Kidney (tissue), 14 donors: ENCODE data around the gene AMZ1. TPM values are rescaled to one million over a fixed set of nuclear protein-coding genes. Genes with fewer than 3 reads are reported as not detected.

Experiments used
- DNase-seq, 5 donors: peaks; one replicate each; pipeline ENCODE4 v3.0.0-alpha.2; 2013 to 2020
- FAIRE-seq: peaks from 2 replicates; lab custom pipeline; 2012; peaks lifted over from hg19 to GRCh38; lab: Jason Lieb, UNC
- H3K27ac ChIP-seq, 2 donors: one replicate each; pipeline ENCODE4 v1.7.0; 2013; ENCODE audit warnings: low read depth in 2 of 2, low read length in 2 of 2, inconsistent platforms in 1 of 2
- H3K27me3 ChIP-seq: one replicate; pipeline ENCODE4 v1.7.1; 2013; ENCODE audit warnings: low read length, inconsistent platforms; ENCODE audit not compliant: control insufficient read depth, insufficient read depth
- H3K36me3 ChIP-seq, 3 donors: one replicate each; pipeline versions ENCODE4 v1.7.0 to v1.7.1; 2013; ENCODE audit warnings: low read length in 3 of 3, control low read depth in 1 of 3, inconsistent platforms in 1 of 3; ENCODE audit not compliant: insufficient read depth in 3 of 3, control insufficient read depth in 2 of 3
- H3K4me1 ChIP-seq, 3 donors: one replicate each; pipeline versions ENCODE4 v1.7.0 to v1.7.1; 2013; ENCODE audit warnings: low read length in 3 of 3, inconsistent platforms in 1 of 3, low read depth in 1 of 3; ENCODE audit not compliant: control insufficient read depth in 2 of 3, insufficient read depth in 2 of 3
- H3K4me3 ChIP-seq, 3 donors: one replicate each; pipeline versions ENCODE4 v1.7.0 to v1.8.1; 2013; ENCODE audit warnings: low read length in 3 of 3, control low read depth in 1 of 3, inconsistent platforms in 1 of 3
- H3K9ac ChIP-seq, 3 donors: one replicate each; pipeline versions ENCODE4 v1.7.0 to v1.7.1; 2013; ENCODE audit warnings: low read length in 3 of 3, control low read depth in 1 of 3, inconsistent platforms in 1 of 3
- H3K9me3 ChIP-seq, 3 donors: one replicate each; pipeline versions ENCODE4 v1.7.0 to v1.7.1; 2013; ENCODE audit warnings: low read length in 3 of 3, control low read depth in 1 of 3, inconsistent platforms in 1 of 3; ENCODE audit not compliant: control insufficient read depth in 2 of 3, insufficient read depth in 1 of 3
- intact Hi-C: fragments of 100-400 bp; cut with DNase I; formaldehyde crosslinking; loops from one replicate; pipeline ENCODE4 v1.11.1; 2022
- polyA plus RNA-seq: library from polyadenylated mRNA; stranded (reverse); fragments of 350-450 nt; fragmentation: Illumina TruSeq; extraction: RNeasy Lipid Tissue Mini Kit (QIAGEN cat#74804); gene quantifications from one replicate; pipeline ENCODE4 v1.2.3, GENCODE V29; 2014; ENCODE audit warnings: low read depth, low replicate concordance; ENCODE audit not compliant: insufficient read depth
- total RNA-seq: library from RNA; stranded (reverse); fragmentation: NEBNext Ultra II Directional; extraction: Animal tissue kit (Norgen Biotek cat#: 25700); gene quantifications from one replicate; pipeline ENCODE4 v1.2.1, GENCODE V29; 2021
- TF ChIP-seq, protein P1 (sequence below): IDR thresholded peaks from 3 replicates; pipeline ENCODE4 v1.5.1; 2012; ENCODE audit warnings: mild to moderate bottlenecking, moderate library complexity, borderline replicate concordance; ENCODE audit not compliant: insufficient read depth; ENCODE audit errors: extremely low read depth
- donor health status: control.
- donor health status: control.
- donor health status: control.
- donor health status: control.
- donor health status: control.
- donor health status: DM: yes; HTN: yes; CAD: no.
- donor health status: Normal renal cell carcinoma (clear cell type).

The AMZ1 gene
- total and polyA plus RNA-seq, 2 donors from 2014 or later: 0.16 TPM; not detected in 1

- intact Hi-C loops: no loop called here
Observed at GRCh38 chr7:2639695-2640481, 48.1 kb upstream of the AMZ1 start.

DNA sequence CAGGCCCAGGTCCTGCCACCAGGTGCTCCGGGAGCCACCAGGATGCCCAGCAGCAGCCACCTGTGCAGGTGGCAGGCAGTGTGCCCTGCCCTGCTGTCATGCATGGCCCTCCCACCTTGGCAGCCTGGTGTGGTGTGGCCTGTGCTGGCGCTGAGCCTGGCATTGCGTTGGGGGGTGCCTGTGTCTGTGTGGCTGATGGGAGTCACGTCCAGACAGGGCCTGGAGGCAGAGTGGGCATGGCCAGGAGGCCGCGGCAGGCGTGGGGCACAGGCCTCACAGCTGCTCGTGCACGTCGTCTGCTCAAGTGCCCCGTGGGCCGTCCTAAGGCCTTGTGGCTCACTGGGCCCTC is 47.5 kb upstream of the AMZ1 start:
- FAIRE-seq (no peak), DNase-seq (peak in 2 of 5 donors; percentile 71 to 95)
- Histone ChIP-seq H3K4me1 (peaks cover 0 to 59% (median 28%) of the 10 kb centered on the region in 3 donors), H3K4me3 (peak overlapping the region in 1 of 3 donors; percentile 15), H3K9ac (peak overlapping the region in 1 of 3 donors; percentile 51), H3K27ac (peak overlapping the region; percentile 92), H3K9me3 (no peaks in the 10 kb centered on the region), H3K36me3 (no peaks in the 10 kb centered on the region), H3K27me3 (no peaks in the 10 kb centered on the region)
- intact Hi-C loops: no loop called here
- TF ChIP-seq, protein P1, sequence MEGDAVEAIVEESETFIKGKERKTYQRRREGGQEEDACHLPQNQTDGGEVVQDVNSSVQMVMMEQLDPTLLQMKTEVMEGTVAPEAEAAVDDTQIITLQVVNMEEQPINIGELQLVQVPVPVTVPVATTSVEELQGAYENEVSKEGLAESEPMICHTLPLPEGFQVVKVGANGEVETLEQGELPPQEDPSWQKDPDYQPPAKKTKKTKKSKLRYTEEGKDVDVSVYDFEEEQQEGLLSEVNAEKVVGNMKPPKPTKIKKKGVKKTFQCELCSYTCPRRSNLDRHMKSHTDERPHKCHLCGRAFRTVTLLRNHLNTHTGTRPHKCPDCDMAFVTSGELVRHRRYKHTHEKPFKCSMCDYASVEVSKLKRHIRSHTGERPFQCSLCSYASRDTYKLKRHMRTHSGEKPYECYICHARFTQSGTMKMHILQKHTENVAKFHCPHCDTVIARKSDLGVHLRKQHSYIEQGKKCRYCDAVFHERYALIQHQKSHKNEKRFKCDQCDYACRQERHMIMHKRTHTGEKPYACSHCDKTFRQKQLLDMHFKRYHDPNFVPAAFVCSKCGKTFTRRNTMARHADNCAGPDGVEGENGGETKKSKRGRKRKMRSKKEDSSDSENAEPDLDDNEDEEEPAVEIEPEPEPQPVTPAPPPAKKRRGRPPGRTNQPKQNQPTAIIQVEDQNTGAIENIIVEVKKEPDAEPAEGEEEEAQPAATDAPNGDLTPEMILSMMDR: no peak

More at GRCh38 chr7:2639695-2640481, 48.1 kb upstream of the AMZ1 start:
- Histone ChIP-seq H3K36me3 (no peaks in the 10 kb centered on the region), H3K9me3 (no peaks in the 10 kb centered on the region), H3K4me1 (peaks cover 0 to 59% (median 33%) of the 10 kb centered on the region in 3 donors), H3K4me3 (no peak overlapping the region), H3K27me3 (no peaks in the 10 kb centered on the region), H3K27ac (peak overlapping the region in 1 of 2 donors; percentile 92), H3K9ac (peak overlapping the region in 1 of 3 donors; percentile 51)
- DNase-seq: peak in 1 of 5 donors; percentile 80
- TF ChIP-seq, protein P1: no peak
- FAIRE-seq: no peak

DNA sequence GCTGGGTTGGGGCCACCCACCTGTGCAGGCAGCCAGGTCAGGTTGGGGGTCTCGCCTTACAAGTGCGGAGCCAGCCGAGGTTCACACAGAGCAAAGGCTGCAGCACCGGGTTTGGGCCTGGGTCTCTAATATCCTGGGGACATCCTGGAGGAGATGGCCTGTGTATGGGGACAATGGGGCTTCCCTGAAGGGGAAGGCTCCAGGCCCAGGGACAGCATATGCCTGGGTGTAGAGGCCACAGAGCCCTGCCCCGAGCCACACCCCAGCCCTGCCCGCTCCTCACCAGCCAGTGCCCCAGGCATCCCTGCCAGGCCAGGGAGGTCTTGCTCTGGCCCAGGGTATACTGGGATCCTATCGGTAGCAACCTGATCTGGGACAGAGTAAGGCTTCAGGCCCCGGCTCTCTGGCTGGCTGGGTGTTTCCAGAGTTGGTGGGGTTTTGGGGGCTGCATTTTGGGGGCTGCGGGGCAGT is 47.1 kb upstream of the AMZ1 start:
- intact Hi-C loops: no loop called here
- H3K4me1 ChIP-seq: peaks cover 0 to 57% (median 24%) of the 10 kb centered on the region in 3 donors

More for the DNA sequence above, 47.1 kb upstream of the AMZ1 start:
- DNase-seq (peak in 1 of 5 donors; percentile 84), FAIRE-seq (no peak)
- Histone ChIP-seq H3K36me3 (no peaks in the 10 kb centered on the region), H3K4me3 (peak overlapping the region in 1 of 3 donors; percentile 15), H3K9me3 (no peaks in the 10 kb centered on the region), H3K27ac (peak overlapping the region; percentile 92), H3K27me3 (no peaks in the 10 kb centered on the region), H3K9ac (peak overlapping the region in 1 of 3 donors; percentile 51)
- TF ChIP-seq, protein P1: no peak
